ENCODE measurements around the gene CD83. TPM values are rescaled to one million over a fixed set of nuclear protein-coding genes. Genes with fewer than 3 reads are reported as not detected.

The CD83 gene
- total RNA-seq, 1 experiment from 2014 or later = 7.0 TPM

GRCh38 chr6:14138701-14139215 is 21.2 kb downstream of the CD83 start:
- no peak overlapping the region for H3K14ac ChIP-seq (ENCODE audit: insufficient read depth, low read length)
- no peak overlapping the region for H3K23ac ChIP-seq (ENCODE audit: insufficient read length, low read depth, low read length)
- TF ChIP-seq, protein P1, sequence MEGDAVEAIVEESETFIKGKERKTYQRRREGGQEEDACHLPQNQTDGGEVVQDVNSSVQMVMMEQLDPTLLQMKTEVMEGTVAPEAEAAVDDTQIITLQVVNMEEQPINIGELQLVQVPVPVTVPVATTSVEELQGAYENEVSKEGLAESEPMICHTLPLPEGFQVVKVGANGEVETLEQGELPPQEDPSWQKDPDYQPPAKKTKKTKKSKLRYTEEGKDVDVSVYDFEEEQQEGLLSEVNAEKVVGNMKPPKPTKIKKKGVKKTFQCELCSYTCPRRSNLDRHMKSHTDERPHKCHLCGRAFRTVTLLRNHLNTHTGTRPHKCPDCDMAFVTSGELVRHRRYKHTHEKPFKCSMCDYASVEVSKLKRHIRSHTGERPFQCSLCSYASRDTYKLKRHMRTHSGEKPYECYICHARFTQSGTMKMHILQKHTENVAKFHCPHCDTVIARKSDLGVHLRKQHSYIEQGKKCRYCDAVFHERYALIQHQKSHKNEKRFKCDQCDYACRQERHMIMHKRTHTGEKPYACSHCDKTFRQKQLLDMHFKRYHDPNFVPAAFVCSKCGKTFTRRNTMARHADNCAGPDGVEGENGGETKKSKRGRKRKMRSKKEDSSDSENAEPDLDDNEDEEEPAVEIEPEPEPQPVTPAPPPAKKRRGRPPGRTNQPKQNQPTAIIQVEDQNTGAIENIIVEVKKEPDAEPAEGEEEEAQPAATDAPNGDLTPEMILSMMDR (conservative IDR thresholded peaks at IDR 0.05) = no peak
- no peak overlapping the region for H3K4ac ChIP-seq (ENCODE audit: low read depth, low read length)
- no peak overlapping the region for H3K56ac ChIP-seq (ENCODE audit: insufficient read length, low read depth, low read length)
- no peak overlapping the region for H3K4me2 ChIP-seq (ENCODE audit: insufficient read depth, insufficient read length, low read length)
- DNase-seq = no peak
- no peak overlapping the region for H3K9ac ChIP-seq (ENCODE audit: extremely low read depth, insufficient read length, low read length)
- Mint-ChIP-seq H3K27me3 (ENCODE audit: low read depth) (no peaks in the 10 kb centered on the region), H3K9me3 (peaks cover 0 to 2% of the 10 kb centered on the region in 2 experiments; a peak in 1 of 5 replicates), H3K27ac (no peak overlapping the region), H3K36me3 (ENCODE audit: insufficient read depth in 1 of 3, low read depth in 3 of 3) (peaks cover 0 to 6% (median 0%) of the 10 kb centered on the region in 3 experiments; a peak in 3 of 7 replicates), H3K4me3 (no peak overlapping the region), H3K4me1 (peaks cover 19% of the 10 kb centered on the region in 2 experiments)
- H2BK20ac ChIP-seq (ENCODE audit: low read depth, low read length, poor library complexity, severe bottlenecking) = no peak overlapping the region
- no peak overlapping the region for H2AK5ac ChIP-seq (ENCODE audit: insufficient read length, low read length)
- no peak overlapping the region for H3K27ac ChIP-seq (ENCODE audit: insufficient read length, low read depth, low read length)
- no peaks in the 10 kb centered on the region for H3K9me3 ChIP-seq (ENCODE audit: control insufficient read depth, low read depth, low read length)
- no peaks in the 10 kb centered on the region for H4K20me1 ChIP-seq (ENCODE audit: control insufficient read depth, insufficient read depth, insufficient read length)
- H2BK15ac ChIP-seq (ENCODE audit: low read depth, low read length) = no peak overlapping the region
- H4K8ac ChIP-seq (replicated peaks; ENCODE audit: insufficient read length, low read depth, low read length) = no peak overlapping the region
- H3K27me3 ChIP-seq (ENCODE audit: insufficient read depth, low read length) = no peaks in the 10 kb centered on the region
- no peaks in the 10 kb centered on the region for H3K79me2 ChIP-seq (ENCODE audit: insufficient read depth, low read length)
- no peak overlapping the region for H2BK12ac ChIP-seq (ENCODE audit: insufficient read length, low read depth, low read length)
- no peaks in the 10 kb centered on the region for H3K23me2 ChIP-seq (ENCODE audit: insufficient read length, low read depth, low read length, poor library complexity, severe bottlenecking)
- H2AFZ ChIP-seq (ENCODE audit: low read length) = no peak overlapping the region
- no peaks in the 10 kb centered on the region; the same call in none of the 2 replicates for H3K4me1 ChIP-seq (ENCODE audit: insufficient read depth, low read length)
- H4K5ac ChIP-seq (ENCODE audit: insufficient read length, low read depth, low read length) = no peak overlapping the region
- no peak overlapping the region for H2BK5ac ChIP-seq (ENCODE audit: insufficient read length, low read length)
- no peak overlapping the region for H2BK120ac ChIP-seq (ENCODE audit: low read depth, low read length, poor library complexity, severe bottlenecking)
- no peak overlapping the region for H4K91ac ChIP-seq (ENCODE audit: insufficient read length, low read depth, low read length)
- H3K79me1 ChIP-seq (ENCODE audit: insufficient read depth, low read depth, low read length, poor library complexity, severe bottlenecking) = no peaks in the 10 kb centered on the region
- no peak overlapping the region for H3T11ph ChIP-seq (ENCODE audit: low read length)
- H3K18ac ChIP-seq (ENCODE audit: insufficient read length, low read depth, low read length) = no peak overlapping the region
- WGBS (ENCODE audit: extremely low coverage, insufficient read length, low lambda C conversion rate) = no CpG with 5 or more reads among the region's 9 CpGs
